Measurements from ENCODE around the gene ITPR1. TPM values are rescaled to one million over a fixed set of nuclear protein-coding genes. Genes with fewer than 3 reads are reported as not detected.

The ITPR1 gene
- polyA plus RNA-seq, 1 of the 3 experiments (the other 2 are of a cell fraction), result 5.9 TPM

GRCh38 chr3:4751502-4752101, 258.5 kb downstream of the ITPR1 start:
- Histone ChIP-seq H3K27me3 (ENCODE audit: insufficient read depth) (no peaks in the 10 kb centered on the region), H3K9ac (peak overlapping the region; percentile 35; the same call in 1 of the 2 replicates), H3K36me3 (replicated peaks in 1 of 2; ENCODE audit: control insufficient read depth in 1 of 2, insufficient read depth in 2 of 2, low read length in 1 of 2) (no peaks in the 10 kb centered on the region), H3K9me2 (no peaks in the 10 kb centered on the region), H3K4me1 (ENCODE audit: control insufficient read depth in 1 of 2, insufficient read depth in 2 of 2, low read depth in 1 of 2, low read length in 1 of 2) (peaks cover 10 to 19% of the 10 kb centered on the region in 2 experiments), H2AFZ (ENCODE audit: low read depth) (no peak overlapping the region; the same call in 1 of the 2 replicates), H3K9me3 (no peaks in the 10 kb centered on the region), H3F3A (replicated peaks; ENCODE audit: insufficient read depth) (peaks cover 7% of the 10 kb centered on the region), H3K27ac (ENCODE audit: low read depth in 2 of 2, low read length in 1 of 2) (peak overlapping the region; percentile 52 to 76), H3K79me2 (ENCODE audit: insufficient read depth) (no peaks in the 10 kb centered on the region), H3K4me2 (peak overlapping the region; percentile 57), H3K4me3 (ENCODE audit: low read depth in 2 of 2, low read length in 1 of 2) (0 out of 4 replicates have a peak overlapping the region, but pooled peaks of 1 of the 2 experiments have one; percentile 21), H4K20me1 (ENCODE audit: insufficient read depth) (no peaks in the 10 kb centered on the region)
- CTCF ChIA-PET, result interaction anchor here (0.7 to 1.2 kb wide), 2 partner anchors 13 to 401 kb away, joined by 3 read pairs; no protein-coding TSS in a partner anchor
- DNase-seq, result no peak
- WGBS (ENCODE audit: low lambda C conversion rate), result 55% methylated on average over 5 of the region's 5 CpGs
- POLR2A ChIA-PET, result no interaction called here
- no peak for TF ChIP-seq USF2 (IDR thresholded peaks at IDR 0.05; ENCODE audit: borderline replicate concordance, low read depth, low read length)
- no peak for TF ChIP-seq REST (IDR thresholded peaks at IDR 0.05; ENCODE audit: low read depth, low read length)
- no peak for TF ChIP-seq RCOR1 (IDR thresholded peaks at IDR 0.05; ENCODE audit: low read length)
- TF ChIP-seq USF1 (IDR thresholded peaks at IDR 0.05; ENCODE audit: borderline replicate concordance, low read depth), result no peak
- TF ChIP-seq TCF12 (IDR thresholded peaks at IDR 0.05), result peak; percentile 72
- no peak for TF ChIP-seq SIN3A (IDR thresholded peaks at IDR 0.05; ENCODE audit: borderline replicate concordance, low read depth, low read length)
- no peak for TF ChIP-seq EZH2phosphoT487 (IDR thresholded peaks at IDR 0.05; ENCODE audit: borderline replicate concordance, low read depth)
- no peak for TF ChIP-seq CHD2 (IDR thresholded peaks at IDR 0.05; ENCODE audit: low read length, partially characterized antibody)
- no peak for TF ChIP-seq FOXM1 (IDR thresholded peaks at IDR 0.05; ENCODE audit: low read depth)
- TF ChIP-seq FOSL2 (IDR thresholded peaks at IDR 0.05; ENCODE audit: borderline replicate concordance, low read depth), result peak; percentile 32; the same call in 1 of the 2 replicates
- no peak for TF ChIP-seq CTCF (IDR thresholded peaks at IDR 0.05)
- TF ChIP-seq IRF3 (IDR thresholded peaks at IDR 0.05; ENCODE audit: low read depth, low read length), result no peak
- no peak for TF ChIP-seq NRF1 (IDR thresholded peaks at IDR 0.05; ENCODE audit: low read depth, low read length)
- no peak for TF ChIP-seq PBX3 (IDR thresholded peaks at IDR 0.05)
- no peak for TF ChIP-seq MXI1 (IDR thresholded peaks at IDR 0.05; ENCODE audit: low read depth, low read length)
- TF ChIP-seq GABPA (IDR thresholded peaks at IDR 0.05; ENCODE audit: low read depth), result no peak
- 0 out of 2 replicates have a peak, but pooled peaks have one; percentile 35 for TF ChIP-seq JUND (IDR thresholded peaks at IDR 0.05)
- no peak for TF ChIP-seq YY1 (IDR thresholded peaks at IDR 0.05; ENCODE audit: low read depth)
- TF ChIP-seq ELF1 (IDR thresholded peaks at IDR 0.05), result no peak
- no peak for TF ChIP-seq MEF2A (IDR thresholded peaks at IDR 0.05; ENCODE audit: borderline replicate concordance, low read depth)
- 0 out of 4 replicates have a peak, but pooled peaks of 1 of the 2 experiments have one; percentile 26 for TF ChIP-seq EP300 (IDR thresholded peaks at IDR 0.05; ENCODE audit: borderline replicate concordance in 1 of 2, low read depth in 1 of 2, low read length in 1 of 2)
- TF ChIP-seq MAX (IDR thresholded peaks at IDR 0.05; ENCODE audit: low read depth), result 0 out of 2 replicates have a peak, but pooled peaks have one; percentile 13

Data from SK-N-SH (cell line).